ENCODE results near the gene SPTBN1. TPM values are rescaled to one million over a fixed set of nuclear protein-coding genes. Genes with fewer than 3 reads are reported as not detected.

Gene SPTBN1
- total and polyA plus RNA-seq, 2 of the 13 experiments (the other 11 are each of a cell fraction or from before 2014, with no cell fraction given) = 123 to 299 TPM

GRCh38 chr2:54666634-54667265 is 210.6 kb downstream of the SPTBN1 start (continued):
- TF ChIP-seq, protein P1, sequence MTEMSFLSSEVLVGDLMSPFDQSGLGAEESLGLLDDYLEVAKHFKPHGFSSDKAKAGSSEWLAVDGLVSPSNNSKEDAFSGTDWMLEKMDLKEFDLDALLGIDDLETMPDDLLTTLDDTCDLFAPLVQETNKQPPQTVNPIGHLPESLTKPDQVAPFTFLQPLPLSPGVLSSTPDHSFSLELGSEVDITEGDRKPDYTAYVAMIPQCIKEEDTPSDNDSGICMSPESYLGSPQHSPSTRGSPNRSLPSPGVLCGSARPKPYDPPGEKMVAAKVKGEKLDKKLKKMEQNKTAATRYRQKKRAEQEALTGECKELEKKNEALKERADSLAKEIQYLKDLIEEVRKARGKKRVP (CRISPR knock-in tag; IDR thresholded peaks at IDR 0.05) = no peak
- no peak for TF ChIP-seq ZNF253 (CRISPR knock-in tag; IDR thresholded peaks at IDR 0.05; ENCODE audit: borderline replicate concordance)
- TF ChIP-seq PTBP1 (IDR thresholded peaks at IDR 0.05; ENCODE audit: low read depth, low read length, poor library complexity, severe bottlenecking) = no peak
- TF ChIP-seq PRPF4 (IDR thresholded peaks at IDR 0.05; ENCODE audit: low read depth, low read length, poor library complexity, severe bottlenecking) = no peak
- no peak; the same call in 1 of the 2 replicates for TF ChIP-seq MYC (CRISPR knock-in tag; IDR thresholded peaks at IDR 0.05; ENCODE audit: borderline replicate concordance)
- TF ChIP-seq, protein P2, sequence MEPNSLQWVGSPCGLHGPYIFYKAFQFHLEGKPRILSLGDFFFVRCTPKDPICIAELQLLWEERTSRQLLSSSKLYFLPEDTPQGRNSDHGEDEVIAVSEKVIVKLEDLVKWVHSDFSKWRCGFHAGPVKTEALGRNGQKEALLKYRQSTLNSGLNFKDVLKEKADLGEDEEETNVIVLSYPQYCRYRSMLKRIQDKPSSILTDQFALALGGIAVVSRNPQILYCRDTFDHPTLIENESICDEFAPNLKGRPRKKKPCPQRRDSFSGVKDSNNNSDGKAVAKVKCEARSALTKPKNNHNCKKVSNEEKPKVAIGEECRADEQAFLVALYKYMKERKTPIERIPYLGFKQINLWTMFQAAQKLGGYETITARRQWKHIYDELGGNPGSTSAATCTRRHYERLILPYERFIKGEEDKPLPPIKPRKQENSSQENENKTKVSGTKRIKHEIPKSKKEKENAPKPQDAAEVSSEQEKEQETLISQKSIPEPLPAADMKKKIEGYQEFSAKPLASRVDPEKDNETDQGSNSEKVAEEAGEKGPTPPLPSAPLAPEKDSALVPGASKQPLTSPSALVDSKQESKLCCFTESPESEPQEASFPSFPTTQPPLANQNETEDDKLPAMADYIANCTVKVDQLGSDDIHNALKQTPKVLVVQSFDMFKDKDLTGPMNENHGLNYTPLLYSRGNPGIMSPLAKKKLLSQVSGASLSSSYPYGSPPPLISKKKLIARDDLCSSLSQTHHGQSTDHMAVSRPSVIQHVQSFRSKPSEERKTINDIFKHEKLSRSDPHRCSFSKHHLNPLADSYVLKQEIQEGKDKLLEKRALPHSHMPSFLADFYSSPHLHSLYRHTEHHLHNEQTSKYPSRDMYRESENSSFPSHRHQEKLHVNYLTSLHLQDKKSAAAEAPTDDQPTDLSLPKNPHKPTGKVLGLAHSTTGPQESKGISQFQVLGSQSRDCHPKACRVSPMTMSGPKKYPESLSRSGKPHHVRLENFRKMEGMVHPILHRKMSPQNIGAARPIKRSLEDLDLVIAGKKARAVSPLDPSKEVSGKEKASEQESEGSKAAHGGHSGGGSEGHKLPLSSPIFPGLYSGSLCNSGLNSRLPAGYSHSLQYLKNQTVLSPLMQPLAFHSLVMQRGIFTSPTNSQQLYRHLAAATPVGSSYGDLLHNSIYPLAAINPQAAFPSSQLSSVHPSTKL (CRISPR knock-in tag; IDR thresholded peaks at IDR 0.05) = peak; percentile 97
- no peak for TF ChIP-seq ZNF563 (CRISPR knock-in tag; IDR thresholded peaks at IDR 0.05)
- TF ChIP-seq, protein P3, sequence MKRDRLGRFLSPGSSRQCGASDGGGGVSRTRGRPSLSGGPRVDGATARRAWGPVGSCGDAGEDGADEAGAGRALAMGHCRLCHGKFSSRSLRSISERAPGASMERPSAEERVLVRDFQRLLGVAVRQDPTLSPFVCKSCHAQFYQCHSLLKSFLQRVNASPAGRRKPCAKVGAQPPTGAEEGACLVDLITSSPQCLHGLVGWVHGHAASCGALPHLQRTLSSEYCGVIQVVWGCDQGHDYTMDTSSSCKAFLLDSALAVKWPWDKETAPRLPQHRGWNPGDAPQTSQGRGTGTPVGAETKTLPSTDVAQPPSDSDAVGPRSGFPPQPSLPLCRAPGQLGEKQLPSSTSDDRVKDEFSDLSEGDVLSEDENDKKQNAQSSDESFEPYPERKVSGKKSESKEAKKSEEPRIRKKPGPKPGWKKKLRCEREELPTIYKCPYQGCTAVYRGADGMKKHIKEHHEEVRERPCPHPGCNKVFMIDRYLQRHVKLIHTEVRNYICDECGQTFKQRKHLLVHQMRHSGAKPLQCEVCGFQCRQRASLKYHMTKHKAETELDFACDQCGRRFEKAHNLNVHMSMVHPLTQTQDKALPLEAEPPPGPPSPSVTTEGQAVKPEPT (CRISPR knock-in tag; IDR thresholded peaks at IDR 0.05; ENCODE audit: low read depth) = peak; percentile 35; the same call in 1 of the 2 replicates
- TF ChIP-seq ZFP36L1 (CRISPR knock-in tag; IDR thresholded peaks at IDR 0.05) = peak; percentile 64; the same call in 1 of the 2 replicates
- TF ChIP-seq PHF20 (CRISPR knock-in tag; IDR thresholded peaks at IDR 0.05) = no peak
- no peak for TF ChIP-seq ZNF362 (CRISPR knock-in tag; IDR thresholded peaks at IDR 0.05; ENCODE audit: borderline replicate concordance)
- TF ChIP-seq ZGPAT (CRISPR knock-in tag; IDR thresholded peaks at IDR 0.05) = peak; percentile 88
- TF ChIP-seq SRSF1 (optimal IDR thresholded peaks at IDR 0.05; ENCODE audit: low read depth, low read length) = no peak
- TF ChIP-seq, protein P4, sequence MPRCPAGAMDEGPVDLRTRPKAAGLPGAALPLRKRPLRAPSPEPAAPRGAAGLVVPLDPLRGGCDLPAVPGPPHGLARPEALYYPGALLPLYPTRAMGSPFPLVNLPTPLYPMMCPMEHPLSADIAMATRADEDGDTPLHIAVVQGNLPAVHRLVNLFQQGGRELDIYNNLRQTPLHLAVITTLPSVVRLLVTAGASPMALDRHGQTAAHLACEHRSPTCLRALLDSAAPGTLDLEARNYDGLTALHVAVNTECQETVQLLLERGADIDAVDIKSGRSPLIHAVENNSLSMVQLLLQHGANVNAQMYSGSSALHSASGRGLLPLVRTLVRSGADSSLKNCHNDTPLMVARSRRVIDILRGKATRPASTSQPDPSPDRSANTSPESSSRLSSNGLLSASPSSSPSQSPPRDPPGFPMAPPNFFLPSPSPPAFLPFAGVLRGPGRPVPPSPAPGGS (CRISPR knock-in tag; IDR thresholded peaks at IDR 0.05) = no peak
- TF ChIP-seq ELF1 (CRISPR knock-in tag; IDR thresholded peaks at IDR 0.05) = no peak; the same call in 1 of the 2 replicates
- no peak for TF ChIP-seq PREB (CRISPR knock-in tag; IDR thresholded peaks at IDR 0.05)
